GM19035 (cell line): ENCODE data around the gene DCTN3.

Experiments used
- ATAC-seq: cut with Tn5 transposase; IDR thresholded peaks from one replicate; pipeline ENCODE4 v1.9.1; 2021; ENCODE audit not compliant: unreplicated experiment

The DCTN3 gene

DNA sequence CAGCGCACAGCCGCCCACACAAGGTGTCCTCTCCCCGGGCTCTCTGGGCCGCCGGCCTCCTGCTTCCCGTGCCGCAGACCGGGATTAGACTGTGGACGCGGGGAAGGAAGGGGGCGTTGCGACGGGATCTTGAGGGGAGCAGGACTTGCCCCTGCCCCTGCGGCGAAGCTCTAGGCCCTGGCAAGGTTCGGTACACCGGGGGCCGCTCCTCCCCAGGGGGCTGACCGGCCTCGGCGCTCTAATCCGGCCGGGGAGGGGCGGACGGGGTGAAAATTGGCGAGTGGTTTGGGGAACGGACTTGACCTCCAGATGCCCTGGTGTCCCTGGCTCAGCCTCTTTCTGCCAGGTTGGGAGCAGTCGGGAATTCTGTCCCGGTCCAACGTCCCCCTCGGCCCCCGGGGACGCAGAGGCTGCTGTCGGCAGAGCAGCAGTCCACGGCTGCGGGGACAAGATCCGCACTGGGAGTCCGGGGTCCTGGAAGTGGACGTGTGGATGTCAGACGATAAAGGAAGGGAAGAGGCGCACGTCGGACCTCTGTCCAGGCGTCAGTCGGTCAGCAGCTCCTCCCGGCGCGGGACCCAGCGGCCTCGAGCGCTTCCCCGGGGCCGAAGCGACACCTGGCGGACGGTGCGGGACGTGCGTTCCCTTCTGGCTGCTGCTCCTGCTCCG is 28.9 kb downstream of the DCTN3 start:
- ATAC-seq, result peak; percentile 65

GRCh38 chr9:34590381-34591247 is 29.7 kb downstream of the DCTN3 start:
- no peak for ATAC-seq

DNA sequence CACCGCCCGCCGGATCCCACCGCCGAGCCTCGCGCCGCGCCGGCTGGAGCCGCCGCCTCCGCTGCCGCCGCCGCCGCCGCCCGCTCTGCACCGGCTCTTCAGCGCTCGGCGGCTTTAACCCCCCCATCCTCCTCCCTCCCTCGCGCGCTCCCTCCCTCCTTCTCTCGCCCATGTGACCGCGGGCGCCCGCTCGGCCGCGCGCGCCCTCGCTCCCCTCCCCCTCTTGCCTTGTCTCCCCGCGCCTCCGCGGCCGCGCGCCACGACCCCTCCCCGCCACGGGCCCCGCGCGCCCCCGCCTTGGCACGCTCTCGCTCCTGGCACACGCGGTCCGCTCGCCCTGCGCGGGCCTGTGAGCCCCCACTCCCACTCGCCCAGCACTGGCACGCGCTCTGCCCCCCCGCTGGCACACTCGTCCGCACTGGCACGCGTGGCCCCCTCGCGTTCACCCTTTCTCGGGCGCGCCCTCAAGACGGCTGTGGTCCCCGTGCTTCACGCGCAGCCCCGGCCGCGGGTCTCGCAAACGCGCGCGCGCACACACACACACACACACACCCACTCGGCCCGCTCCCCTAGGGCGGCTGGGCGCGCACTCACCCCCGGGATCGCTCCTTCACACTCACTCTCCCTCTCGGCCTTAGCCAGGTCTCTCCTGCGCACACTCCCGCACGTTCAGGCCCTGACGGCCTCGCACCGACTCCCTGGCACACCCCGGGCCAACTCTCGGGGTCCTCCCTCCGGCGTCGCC is 30.5 kb downstream of the DCTN3 start, which contains the start of gene CNTFR:
CNTFR (minus strand) TSS at position 89 of the 745 bp plus-strand sequence. CDS start 20,743 bp downstream, outside the sequence.
- ATAC-seq, result no peak

- no peak for ATAC-seq
Observed at GRCh38 chr9:34588671-34589635, 31.3 kb downstream of the DCTN3 start.

DNA sequence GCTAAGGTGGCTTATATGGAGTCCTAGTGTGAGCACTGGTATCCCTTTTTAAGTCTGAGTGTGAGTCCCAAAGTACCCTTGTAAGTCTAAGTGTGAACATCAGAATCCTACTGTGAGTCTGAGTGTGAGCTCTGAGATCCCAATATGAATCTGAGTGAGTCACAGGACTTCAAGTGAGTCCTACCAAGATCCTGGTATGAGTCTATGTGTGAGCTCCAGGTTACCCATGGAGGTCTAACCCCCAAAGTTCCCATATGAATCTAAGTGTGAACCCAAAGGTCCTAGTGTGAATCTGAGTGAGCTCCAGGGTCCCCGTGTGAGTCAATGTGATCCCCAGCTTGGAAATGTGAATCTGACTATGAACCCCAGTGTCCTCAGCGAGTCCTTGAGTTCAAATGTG is 33.0 kb downstream of the DCTN3 start:
- no peak for ATAC-seq

GRCh38 chr9:34585946-34586669 is 34.2 kb downstream of the DCTN3 start:
- no peak for ATAC-seq

DNA sequence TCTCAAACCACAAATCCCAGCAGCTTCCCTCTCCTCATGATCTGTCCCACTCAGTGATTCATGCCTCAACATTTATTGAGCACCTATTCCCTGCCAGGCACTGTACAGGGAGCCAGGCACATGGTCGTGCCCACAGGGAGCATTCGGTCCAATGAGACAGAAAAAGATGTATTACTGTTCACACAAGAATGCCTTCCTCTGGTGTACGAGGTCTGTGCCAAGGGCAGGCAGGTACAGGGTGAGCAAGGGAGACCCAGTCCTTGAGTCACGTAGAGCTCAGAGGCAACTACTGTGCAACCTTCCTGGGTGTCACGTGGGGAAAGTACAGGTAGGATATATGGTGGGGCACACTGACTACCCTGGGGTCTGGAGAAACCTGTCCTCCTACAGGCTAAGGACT is 35.3 kb downstream of the DCTN3 start:
- ATAC-seq, result no peak

- ATAC-seq, result no peak
Observed at GRCh38 chr9:34582787-34583186, 37.5 kb downstream of the DCTN3 start.

DNA sequence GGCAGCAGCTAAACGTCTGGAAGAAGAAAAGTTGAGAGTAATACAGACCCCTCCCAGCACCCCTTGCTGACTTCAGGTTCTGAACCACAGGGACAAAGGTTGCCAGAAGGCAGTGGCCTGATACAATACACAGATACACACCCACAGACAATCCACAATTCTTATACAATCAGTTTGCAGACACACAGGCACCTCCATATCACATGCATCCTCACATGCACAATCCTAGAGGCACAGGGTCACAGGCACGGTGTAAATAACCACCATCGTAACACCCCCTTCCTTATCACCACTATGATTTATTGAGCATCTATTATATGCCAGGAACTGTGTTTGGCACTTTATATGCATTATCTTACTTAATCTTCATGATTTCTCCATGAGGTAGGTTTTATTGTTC is 39.0 kb downstream of the DCTN3 start:
- ATAC-seq, result no peak

- no peak for ATAC-seq
Observed at GRCh38 chr9:34580358-34580757, 39.9 kb downstream of the DCTN3 start.

DNA sequence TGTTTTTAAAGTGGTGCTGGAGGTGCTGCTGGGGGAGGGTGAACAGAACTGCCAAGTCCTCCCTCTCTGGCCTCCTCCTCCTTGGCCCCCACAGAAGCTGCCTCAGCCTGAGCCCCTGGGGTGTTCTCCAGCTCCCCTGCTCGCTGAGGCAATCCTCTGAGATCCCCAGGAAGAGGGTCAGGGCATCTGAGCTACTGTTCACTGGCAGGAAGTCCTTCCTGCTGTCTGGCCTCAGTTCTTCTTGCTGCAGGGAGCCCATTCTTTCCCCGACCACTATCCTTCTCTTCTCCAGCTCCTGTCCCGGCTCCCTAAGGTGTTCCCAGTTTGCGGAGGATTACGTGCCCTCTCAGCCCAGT is 40.5 kb downstream of the DCTN3 start:
- no peak for ATAC-seq

- no peak for ATAC-seq
Observed at GRCh38 chr9:34579104-34579807, 41.0 kb downstream of the DCTN3 start.

- ATAC-seq, result no peak
Observed at GRCh38 chr9:34578241-34579103, 41.8 kb downstream of the DCTN3 start.

GRCh38 chr9:34577400-34578240 is 42.7 kb downstream of the DCTN3 start:
- ATAC-seq, result no peak

DNA sequence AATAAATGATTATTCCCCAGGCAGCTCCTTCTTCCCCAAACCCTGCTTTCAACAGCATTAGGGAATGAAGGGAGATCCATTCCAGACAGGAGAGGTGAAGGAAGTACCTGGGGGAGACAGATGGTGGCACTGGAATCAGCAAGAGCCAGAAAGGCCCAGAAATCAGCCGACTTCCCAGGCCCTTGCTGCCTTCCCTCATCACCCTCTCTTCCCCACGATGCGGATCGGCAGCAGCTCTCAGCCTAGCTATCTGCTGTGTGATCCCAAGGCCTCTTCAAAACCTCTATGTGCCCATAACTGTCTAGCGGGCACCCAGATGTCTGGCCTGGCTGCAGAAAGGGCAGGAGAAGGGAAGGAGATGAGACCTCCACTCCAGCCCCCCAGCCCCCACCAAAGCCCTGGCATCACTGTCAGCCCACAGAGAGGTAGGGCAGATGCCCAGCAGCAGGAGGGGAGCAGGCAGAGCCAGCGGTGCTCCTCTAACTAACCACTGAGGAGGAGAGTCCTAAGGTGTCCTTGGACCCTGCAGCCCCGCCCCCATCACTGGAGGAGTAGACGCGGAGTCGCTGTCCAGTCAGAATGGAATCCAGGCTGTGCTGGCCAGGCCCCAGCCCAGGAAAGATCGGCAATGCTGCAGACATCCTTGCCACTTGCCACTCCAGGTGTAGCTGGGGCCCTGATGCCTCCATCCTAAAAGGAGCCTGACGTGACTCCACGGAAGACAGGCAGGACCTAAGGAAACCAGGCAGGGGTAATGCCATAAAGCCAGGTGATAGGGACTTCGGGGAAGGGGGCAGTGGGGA is 43.5 kb downstream of the DCTN3 start:
- ATAC-seq, result no peak

DNA sequence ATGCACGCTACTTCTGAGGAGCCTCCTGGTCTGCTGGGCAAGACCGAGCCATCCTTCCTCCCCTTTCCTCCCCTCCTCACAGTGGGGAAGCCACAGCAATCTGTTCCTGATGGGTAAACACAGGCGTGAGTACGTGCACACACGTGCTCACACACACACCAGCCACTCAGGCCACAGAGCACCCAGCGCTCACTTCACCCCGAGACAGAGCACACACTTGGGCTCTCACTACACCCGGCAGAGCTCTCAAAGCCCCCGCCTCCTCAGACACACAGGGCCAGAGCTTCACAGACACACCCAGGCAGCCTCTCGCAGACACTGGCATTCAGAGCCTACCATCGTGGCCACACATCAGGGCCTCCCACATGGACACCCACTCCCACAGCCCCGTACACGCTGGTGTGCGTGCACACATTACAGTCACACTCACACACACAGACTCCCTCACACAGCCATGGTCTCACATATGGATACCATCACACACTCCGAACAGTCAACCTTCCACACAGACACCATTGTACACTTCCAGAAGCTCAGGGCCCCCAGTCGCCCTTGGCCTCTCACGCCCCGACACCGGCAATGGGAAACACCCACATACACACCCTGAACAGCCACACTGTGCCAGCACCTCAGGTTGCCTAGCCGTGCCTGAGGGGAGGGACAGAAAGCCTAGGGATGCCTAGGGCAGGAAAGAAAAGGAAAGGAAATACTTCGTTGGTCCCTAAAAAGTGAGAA is 44.3 kb downstream of the DCTN3 start:
- no peak for ATAC-seq
